HG03469 (cell line): ENCODE data around the gene ABHD11.
"Not testable (repeated sequence)": the region's sequence is repeated elsewhere in the genome, so short reads cannot be mapped to it uniquely, and the experiment has no call there.

Source experiments
- ATAC-seq: cut with Tn5 transposase; IDR thresholded peaks from one replicate; pipeline ENCODE4 v1.9.1; 2021; ENCODE audit warnings: mild to moderate bottlenecking, moderate library complexity, moderate number of reproducible peaks; ENCODE audit not compliant: unreplicated experiment

Gene ABHD11

GRCh38 chr7:73720443-73720842, 18.2 kb downstream of the ABHD11 start:
- ATAC-seq, result not testable (repeated sequence)

- no peak for ATAC-seq
Observed at GRCh38 chr7:73719806-73720169, 18.8 kb downstream of the ABHD11 start.

- no peak for ATAC-seq
Observed at GRCh38 chr7:73718905-73719805, 19.4 kb downstream of the ABHD11 start, which contains the start of gene STX1A. STX1A (minus strand) TSS chr7:73719669; CDS start chr7:73719631, 38 bp downstream.

GRCh38 chr7:73718438-73718881, 20.1 kb downstream of the ABHD11 start:
- no peak for ATAC-seq

GRCh38 chr7:73717991-73718405, 20.6 kb downstream of the ABHD11 start:
- no peak for ATAC-seq

- ATAC-seq, result no peak
Observed at GRCh38 chr7:73717025-73717807, 21.4 kb downstream of the ABHD11 start.

GRCh38 chr7:73716318-73716890, 22.2 kb downstream of the ABHD11 start:
- no peak for ATAC-seq

- ATAC-seq, result no peak
Observed at GRCh38 chr7:73715648-73716317, 22.8 kb downstream of the ABHD11 start.

- not testable (repeated sequence) for ATAC-seq
Observed at GRCh38 chr7:73713319-73713718, 25.3 kb downstream of the ABHD11 start.

GRCh38 chr7:73712773-73713172, 25.8 kb downstream of the ABHD11 start:
- no peak for ATAC-seq

- ATAC-seq, result no peak
Observed at GRCh38 chr7:73708961-73709549, 29.5 kb downstream of the ABHD11 start.

GRCh38 chr7:73707045-73707631, 31.5 kb downstream of the ABHD11 start:
- no peak for ATAC-seq

- no peak for ATAC-seq
Observed at GRCh38 chr7:73706126-73707044, 32.2 kb downstream of the ABHD11 start.

- no peak for ATAC-seq
Observed at GRCh38 chr7:73705551-73705920, 33.1 kb downstream of the ABHD11 start.

GRCh38 chr7:73704640-73705550, 33.7 kb downstream of the ABHD11 start:
- ATAC-seq, result no peak

- no peak for ATAC-seq
Observed at GRCh38 chr7:73703757-73704639, 34.6 kb downstream of the ABHD11 start.

- ATAC-seq, result no peak
Observed at GRCh38 chr7:73703225-73703624, 35.4 kb downstream of the ABHD11 start.
